CD4-positive, alpha-beta T cell (primary cell): Measurements from ENCODE around the gene EIF4A2. TPM values are rescaled to one million over a fixed set of nuclear protein-coding genes. Genes with fewer than 3 reads are reported as not detected.
A peak's percentile ranks its signal among the peaks of the same experiment; 100 is the strongest.

ENCODE experiments used
- ATAC-seq: fragments of 200-7000 bp; cut with Tn5 transposase; one replicate; pipeline ENCODE4 v1.10.0; 2022; ENCODE audit warnings: mild to moderate bottlenecking; ENCODE audit not compliant: poor library complexity
- CTCF ChIA-PET: fragments of 350-600 bp; sonication (Branson Sonifier 250); formaldehyde crosslinking; loops from one replicate; lab custom pipeline; 2021; ENCODE audit warnings: antibody characterized with exemption, inconsistent platforms; lab: Charles Lee
- POLR2A ChIA-PET: fragments of 350-600 bp; sonication (Branson Sonifier 250); formaldehyde crosslinking; loops from one replicate; lab custom pipeline; 2021; ENCODE audit warnings: antibody characterized with exemption, inconsistent platforms; lab: Charles Lee
- DNase-seq, 14 experiments: peaks; one replicate each; pipeline ENCODE4 v3.0.0-alpha.2; 2013 to 2020; ENCODE audit warnings: mixed read lengths in 2 of 14
- H3K27ac ChIP-seq, 2 donors: one replicate each; pipeline versions ENCODE4 v1.5.1 to v1.7.0; 2013; ENCODE audit warnings: low read length in 2 of 2, low read depth in 1 of 2, mild to moderate bottlenecking in 1 of 2
- H3K27me3 ChIP-seq, 2 experiments: 1 replicate in 1 of 2; 2 replicates in 1 of 2; pipeline versions ENCODE4 v1.6.1 to v1.7.0; 2013; ENCODE audit warnings: low read length in 2 of 2, control low read depth in 1 of 2, mild to moderate bottlenecking in 1 of 2, moderate library complexity in 1 of 2; ENCODE audit not compliant: insufficient read depth in 2 of 2, control insufficient read depth in 1 of 2
- H3K36me3 ChIP-seq: one replicate; pipeline ENCODE4 v1.6.1; 2013; ENCODE audit warnings: low read length, control low read depth; ENCODE audit not compliant: insufficient read depth
- H3K4me1 ChIP-seq: one replicate; pipeline ENCODE4 v1.6.1; 2013; ENCODE audit warnings: low read length, control low read depth; ENCODE audit not compliant: insufficient read depth
- H3K4me3 ChIP-seq: one replicate; pipeline ENCODE4 v1.5.1; 2013; ENCODE audit warnings: mild to moderate bottlenecking, low read length, moderate library complexity
- H3K9me3 ChIP-seq, 2 experiments: 1 replicate in 1 of 2; 2 replicates in 1 of 2; pipeline versions ENCODE4 v1.6.1 to v1.7.0; 2013; ENCODE audit warnings: low read length in 2 of 2, mild to moderate bottlenecking in 2 of 2, control low read depth in 1 of 2, moderate library complexity in 1 of 2; ENCODE audit not compliant: control insufficient read depth in 1 of 2, insufficient read depth in 1 of 2
- H3K27ac Mint-ChIP-seq: one replicate; pipeline ENCODE4 v1.8.0; 2020; ENCODE audit warnings: mixed read lengths
- H3K27me3 Mint-ChIP-seq: one replicate; pipeline ENCODE4 v1.8.0; 2021; ENCODE audit warnings: mixed read lengths
- H3K36me3 Mint-ChIP-seq: one replicate; pipeline ENCODE4 v1.8.0; 2021; ENCODE audit warnings: low read depth, mixed read lengths
- H3K4me1 Mint-ChIP-seq: one replicate; pipeline ENCODE4 v1.8.0; 2021; ENCODE audit warnings: low read depth, mixed read lengths
- H3K4me3 Mint-ChIP-seq: one replicate; pipeline ENCODE4 v1.8.0; 2020; ENCODE audit warnings: mild to moderate bottlenecking, mixed read lengths
- H3K9me3 Mint-ChIP-seq: one replicate; pipeline ENCODE4 v1.8.0; 2020; ENCODE audit warnings: mixed read lengths
- intact Hi-C, 2 experiments: fragments of 100-400 bp; cut with DNase I in 1 of 2; cut with micrococcal nuclease in 1 of 2; formaldehyde crosslinking; loops; one replicate each; pipeline versions ENCODE4 v1.15.1 to v1.9.0; 2023 to 2025; cut with DNase I, micrococcal nuclease
- total RNA-seq, 174 experiments: library from RNA in 2 of 174; stranded (reverse) in 2 of 174; gene quantifications; one replicate each; pipeline ENCODE4 v1.2.3 and lab custom pipeline; 2021 to 2026
- TF ChIP-seq, protein P1 (sequence below): fragments of 200-600 bp; IDR thresholded peaks from one replicate; pipeline ENCODE4 v1.8.0; 2022; ENCODE audit warnings: antibody characterized with exemption, mild to moderate bottlenecking

Gene EIF4A2
- total RNA-seq, 2 experiments from 2014 or later = 1,039 to 1,046 TPM

- Mint-ChIP-seq H3K4me1 (no peaks in the 10 kb centered on the region), H3K27ac (no peak overlapping the region), H3K36me3 (no peaks in the 10 kb centered on the region), H3K27me3 (no peaks in the 10 kb centered on the region), H3K4me3 (no peak overlapping the region), H3K9me3 (no peaks in the 10 kb centered on the region)
- Histone ChIP-seq H3K27ac (no peak overlapping the region), H3K27me3 (no peaks in the 10 kb centered on the region), H3K9me3 (no peaks in the 10 kb centered on the region), H3K4me3 (no peak overlapping the region), H3K36me3 (no peaks in the 10 kb centered on the region), H3K4me1 (no peaks in the 10 kb centered on the region)
- intact Hi-C loops = no loop called here
- ChIA-PET CTCF (no interaction called here), POLR2A (no interaction called here)
- no peak for ATAC-seq
- TF ChIP-seq, protein P1, sequence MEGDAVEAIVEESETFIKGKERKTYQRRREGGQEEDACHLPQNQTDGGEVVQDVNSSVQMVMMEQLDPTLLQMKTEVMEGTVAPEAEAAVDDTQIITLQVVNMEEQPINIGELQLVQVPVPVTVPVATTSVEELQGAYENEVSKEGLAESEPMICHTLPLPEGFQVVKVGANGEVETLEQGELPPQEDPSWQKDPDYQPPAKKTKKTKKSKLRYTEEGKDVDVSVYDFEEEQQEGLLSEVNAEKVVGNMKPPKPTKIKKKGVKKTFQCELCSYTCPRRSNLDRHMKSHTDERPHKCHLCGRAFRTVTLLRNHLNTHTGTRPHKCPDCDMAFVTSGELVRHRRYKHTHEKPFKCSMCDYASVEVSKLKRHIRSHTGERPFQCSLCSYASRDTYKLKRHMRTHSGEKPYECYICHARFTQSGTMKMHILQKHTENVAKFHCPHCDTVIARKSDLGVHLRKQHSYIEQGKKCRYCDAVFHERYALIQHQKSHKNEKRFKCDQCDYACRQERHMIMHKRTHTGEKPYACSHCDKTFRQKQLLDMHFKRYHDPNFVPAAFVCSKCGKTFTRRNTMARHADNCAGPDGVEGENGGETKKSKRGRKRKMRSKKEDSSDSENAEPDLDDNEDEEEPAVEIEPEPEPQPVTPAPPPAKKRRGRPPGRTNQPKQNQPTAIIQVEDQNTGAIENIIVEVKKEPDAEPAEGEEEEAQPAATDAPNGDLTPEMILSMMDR = no peak
- no peak for DNase-seq
Measured at GRCh38 chr3:186760897-186761447, 22.4 kb upstream of the EIF4A2 start.

DNA sequence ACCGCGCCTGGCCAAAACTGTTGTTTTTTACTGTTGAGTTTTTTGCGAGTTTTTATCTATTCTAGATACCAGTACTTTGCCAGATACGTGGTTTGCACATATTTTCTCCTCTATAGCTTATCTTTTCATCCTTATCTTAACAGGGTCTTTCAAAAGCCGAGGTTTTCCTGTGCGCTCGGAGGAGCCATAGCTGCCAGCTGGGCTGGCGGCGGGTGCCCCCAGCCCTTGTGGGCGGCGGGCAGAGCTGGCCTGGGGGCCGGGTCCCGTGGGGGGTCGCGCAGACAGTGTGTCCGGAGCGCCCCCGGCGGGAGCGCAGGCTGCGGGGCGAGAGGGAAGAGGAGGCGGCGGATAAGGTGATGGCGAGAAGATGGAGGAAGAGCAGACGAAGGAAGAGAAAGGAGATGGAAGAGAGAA, 11.1 kb upstream of the EIF4A2 start:
- Histone ChIP-seq H3K4me1 (peaks cover 16% of the 10 kb centered on the region), H3K36me3 (no peaks in the 10 kb centered on the region), H3K27ac (peak overlapping the region; percentile 67 to 77), H3K9me3 (no peaks in the 10 kb centered on the region), H3K4me3 (peak overlapping the region; percentile 82), H3K27me3 (no peaks in the 10 kb centered on the region)
- ATAC-seq = peak; percentile 47
- Mint-ChIP-seq H3K4me1 (peaks cover 19% of the 10 kb centered on the region), H3K36me3 (no peaks in the 10 kb centered on the region), H3K9me3 (no peaks in the 10 kb centered on the region), H3K4me3 (peak overlapping the region; percentile 97), H3K27me3 (no peaks in the 10 kb centered on the region), H3K27ac (peak overlapping the region; percentile 80)
- POLR2A ChIA-PET = interaction anchor here (0.6 to 5.9 kb wide), 11 partner anchors 11 to 254 kb away, joined by 3 to 164 read pairs (median 7); partner anchors contain the start of genes DNAJB11, EIF4A2 and RFC4
- intact Hi-C loops = no loop called here
- CTCF ChIA-PET = interaction anchor here (1.6 kb wide), 1 partner anchor 829 kb away, joined by 6 read pairs; no protein-coding TSS in a partner anchor
- DNase-seq = peak in 3 of 14 experiments; percentile 2 to 39 (median 36)
- TF ChIP-seq, protein P1 = no peak

DNA sequence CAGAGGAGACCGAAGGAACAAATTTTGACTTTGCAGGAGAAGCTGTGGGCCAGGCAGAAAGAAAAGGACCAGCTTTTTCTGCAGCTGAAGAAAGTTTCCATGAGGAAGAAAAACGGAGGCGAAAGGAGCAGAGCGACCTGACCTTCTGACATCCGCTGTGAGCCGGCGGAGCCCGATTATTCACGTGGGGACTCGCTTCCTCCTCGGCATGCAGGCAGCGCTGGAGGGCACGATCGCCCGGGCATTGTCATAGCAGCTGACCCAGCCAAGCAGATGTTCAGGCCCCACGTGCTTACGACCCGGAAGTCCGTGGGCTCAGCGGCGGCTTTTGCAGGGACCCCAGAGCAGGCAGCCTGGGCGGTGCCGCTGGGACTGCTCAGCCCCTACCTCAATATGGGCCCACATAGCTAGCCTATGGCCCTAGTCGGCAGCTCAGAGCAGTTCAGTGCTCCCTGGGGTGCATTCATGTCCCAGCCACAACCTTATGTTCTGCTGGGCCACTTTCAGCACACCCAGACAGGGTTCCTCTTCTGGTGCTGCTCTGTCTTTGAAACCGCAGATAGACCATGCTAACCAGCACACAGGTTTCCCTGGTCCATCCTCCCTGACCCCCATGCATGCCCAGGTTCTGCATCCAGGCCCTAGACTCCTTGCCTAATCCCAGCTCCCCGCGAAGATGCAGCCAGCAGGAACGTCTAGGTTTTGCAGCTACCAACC, 10.5 kb upstream of the EIF4A2 start:
- Histone ChIP-seq H3K9me3 (no peaks in the 10 kb centered on the region), H3K4me3 (peak overlapping the region; percentile 82), H3K27ac (peak overlapping the region; percentile 67 to 77), H3K36me3 (no peaks in the 10 kb centered on the region), H3K27me3 (no peaks in the 10 kb centered on the region), H3K4me1 (peaks cover 16% of the 10 kb centered on the region)
- CTCF ChIA-PET = interaction anchor here (1.1 to 1.6 kb wide), 2 partner anchors 158 to 829 kb away, joined by 3 to 6 read pairs; no protein-coding TSS in a partner anchor
- ATAC-seq (peak; percentile 87), DNase-seq (peak; percentile 27 to 77 (median 52))
- Mint-ChIP-seq H3K9me3 (no peaks in the 10 kb centered on the region), H3K36me3 (no peaks in the 10 kb centered on the region), H3K27ac (peak overlapping the region; percentile 80), H3K4me3 (peak overlapping the region; percentile 97), H3K4me1 (peaks cover 19% of the 10 kb centered on the region), H3K27me3 (no peaks in the 10 kb centered on the region)
- TF ChIP-seq, protein P1 = no peak
- intact Hi-C loops = no loop called here
- POLR2A ChIA-PET = interaction anchor here (0.6 to 5.9 kb wide), 12 partner anchors 10 to 836 kb away, joined by 3 to 164 read pairs (median 6); partner anchors contain the start of genes DNAJB11, EIF4A2 and RFC4
